Liver (tissue), 9 donors: ENCODE results near the gene ZFP92. TPM values are rescaled to one million over a fixed set of nuclear protein-coding genes. Genes with fewer than 3 reads are reported as not detected.
A peak's percentile ranks its signal among the peaks of the same experiment; 100 is the strongest.

Experiments
- DNase-seq: peaks from one replicate; pipeline ENCODE4 v3.0.0-alpha.2; 2017; ENCODE audit warnings: low spot score
- H3K27ac ChIP-seq, 2 donors: one replicate each; pipeline ENCODE4 v1.7.0; 2013; ENCODE audit warnings: inconsistent platforms in 2 of 2, low read length in 2 of 2, control low read depth in 1 of 2, low read depth in 1 of 2, mild to moderate bottlenecking in 1 of 2
- H3K27me3 ChIP-seq, 4 donors: one replicate each; pipeline versions ENCODE4 v1.6.1 to v1.7.0; 2013; ENCODE audit warnings: low read length in 3 of 4, inconsistent platforms in 1 of 4, mild to moderate bottlenecking in 1 of 4, moderate library complexity in 1 of 4; ENCODE audit not compliant: control insufficient read depth in 4 of 4, insufficient read depth in 4 of 4
- H3K36me3 ChIP-seq, 4 donors: one replicate each; pipeline versions ENCODE4 v1.6.1 to v1.7.0; 2013; ENCODE audit warnings: low read length in 3 of 4, mild to moderate bottlenecking in 3 of 4, low read depth in 1 of 4, moderate library complexity in 1 of 4; ENCODE audit not compliant: control insufficient read depth in 4 of 4, insufficient read depth in 3 of 4
- H3K4me1 ChIP-seq, 4 donors: one replicate each; pipeline versions ENCODE4 v1.6.1 to v1.7.0; 2013; ENCODE audit warnings: low read length in 3 of 4, mild to moderate bottlenecking in 3 of 4, moderate library complexity in 1 of 4; ENCODE audit not compliant: control insufficient read depth in 4 of 4, insufficient read depth in 4 of 4
- H3K4me3 ChIP-seq, 3 donors: one replicate each; pipeline versions ENCODE4 v1.6.1 to v1.7.0; 2013; ENCODE audit warnings: low read length in 3 of 3, control low read depth in 1 of 3, low read depth in 1 of 3, mild to moderate bottlenecking in 1 of 3
- H3K9ac ChIP-seq, 2 donors: one replicate each; pipeline ENCODE4 v1.7.0; 2013; ENCODE audit warnings: low read length in 2 of 2, mild to moderate bottlenecking in 2 of 2, moderate library complexity in 2 of 2, control low read depth in 1 of 2, low read depth in 1 of 2
- H3K9me3 ChIP-seq, 4 donors: one replicate each; pipeline versions ENCODE4 v1.6.1 to v1.7.0; 2013; ENCODE audit warnings: low read length in 3 of 4; ENCODE audit not compliant: control insufficient read depth in 4 of 4
- EGR1 ChIP-seq, 2 donors: IDR thresholded peaks; 2 replicates each; pipeline ENCODE4 v1.6.1; 2016 to 2018; ENCODE audit warnings: antibody characterized with exemption in 2 of 2, low read depth in 2 of 2
- FOXA2 ChIP-seq: IDR thresholded peaks from 2 replicates; pipeline ENCODE4 v1.6.1; 2016; ENCODE audit warnings: antibody characterized with exemption
- GABPA ChIP-seq, 2 donors: IDR thresholded peaks in 1 of 2; conservative IDR thresholded peaks in 1 of 2; 2 replicates each; pipeline ENCODE4 v1.6.1; 2016; ENCODE audit warnings: antibody characterized with exemption in 2 of 2, mild to moderate bottlenecking in 1 of 2, moderate library complexity in 1 of 2
- HNF4A ChIP-seq, 2 donors: conservative IDR thresholded peaks; 2 replicates each; pipeline ENCODE4 v1.6.1; 2016; ENCODE audit warnings: antibody characterized with exemption in 2 of 2, mild to moderate bottlenecking in 2 of 2
- HNF4G ChIP-seq: IDR thresholded peaks from 2 replicates; pipeline ENCODE4 v1.6.1; 2016; ENCODE audit warnings: antibody characterized with exemption
- JUND ChIP-seq, 2 donors: IDR thresholded peaks; 2 replicates each; pipeline ENCODE4 v1.6.1; 2016; ENCODE audit warnings: antibody characterized with exemption in 2 of 2
- NR2F2 ChIP-seq: IDR thresholded peaks from 2 replicates; pipeline ENCODE4 v1.6.1; 2016; ENCODE audit warnings: antibody characterized with exemption
- RAD21 ChIP-seq, 2 donors: IDR thresholded peaks; 2 replicates each; pipeline ENCODE4 v1.6.1; 2016; ENCODE audit warnings: antibody characterized with exemption in 2 of 2, mild to moderate bottlenecking in 2 of 2
- RXRA ChIP-seq, 2 donors: IDR thresholded peaks; 2 replicates each; pipeline ENCODE4 v1.6.1; 2017 to 2018; ENCODE audit warnings: antibody characterized with exemption in 2 of 2, mild to moderate bottlenecking in 1 of 2
- SP1 ChIP-seq: IDR thresholded peaks from 2 replicates; pipeline ENCODE4 v1.6.1; 2018; ENCODE audit warnings: antibody characterized with exemption, mild to moderate bottlenecking
- TAF1 ChIP-seq: conservative IDR thresholded peaks from 2 replicates; pipeline ENCODE4 v1.6.1; 2016; ENCODE audit warnings: antibody characterized with exemption, mild to moderate bottlenecking
- YY1 ChIP-seq: IDR thresholded peaks from 2 replicates; pipeline ENCODE4 v1.6.1; 2016; ENCODE audit warnings: antibody characterized with exemption, mild to moderate bottlenecking
- WGBS: extraction: QIAGEN DNeasy Blood & Tissue Kit; methylation state at CpG from one replicate; pipeline ENCODE4 v1.1.7; 2013; 5-methylcytosine and 5-hydroxymethylcytosine counted together
- polyA plus RNA-seq, 2 donors: library from polyadenylated mRNA; stranded (reverse) in 1 of 2; unstranded in 1 of 2; fragments of 200-250 nt in 1 of 2; fragments of >200 nt in 1 of 2; fragmentation: Nextera tagmentation in 1 of 2; extraction: Ambion mirVana in 1 of 2; gene quantifications; one replicate each; pipeline versions ENCODE4 v1.2.1 to v1.2.3, GENCODE V29; 2013 to 2015
- total RNA-seq, 2 donors: library from RNA; depleted of rRNA; stranded (reverse); fragments of >200 nt; gene quantifications; one replicate each; pipeline ENCODE4 v1.2.3, GENCODE V29; 2014
- TF ChIP-seq, protein P1 (sequence below): IDR thresholded peaks from 2 replicates; pipeline ENCODE4 v1.6.1; 2016; ENCODE audit warnings: antibody characterized with exemption
- TF ChIP-seq, protein P2 (sequence below): IDR thresholded peaks from 2 replicates; pipeline ENCODE4 v1.6.1; 2016; ENCODE audit warnings: antibody characterized with exemption
- TF ChIP-seq, protein P3 (sequence below): IDR thresholded peaks from 2 replicates; pipeline ENCODE4 v1.6.1; 2016; ENCODE audit warnings: antibody characterized with exemption, mild to moderate bottlenecking
- TF ChIP-seq, protein P4 (sequence below): IDR thresholded peaks from 2 replicates; pipeline ENCODE4 v1.6.1; 2016; ENCODE audit warnings: antibody characterized with exemption
- donor health status: healthy.
- donor health status: healthy.
- donor health status: healthy.
- donor health status: healthy.
- donor health status: healthy.

Gene ZFP92
- total and polyA plus RNA-seq, 4 donors = 0.24 to 1.3 (median 0.44) TPM

DNA sequence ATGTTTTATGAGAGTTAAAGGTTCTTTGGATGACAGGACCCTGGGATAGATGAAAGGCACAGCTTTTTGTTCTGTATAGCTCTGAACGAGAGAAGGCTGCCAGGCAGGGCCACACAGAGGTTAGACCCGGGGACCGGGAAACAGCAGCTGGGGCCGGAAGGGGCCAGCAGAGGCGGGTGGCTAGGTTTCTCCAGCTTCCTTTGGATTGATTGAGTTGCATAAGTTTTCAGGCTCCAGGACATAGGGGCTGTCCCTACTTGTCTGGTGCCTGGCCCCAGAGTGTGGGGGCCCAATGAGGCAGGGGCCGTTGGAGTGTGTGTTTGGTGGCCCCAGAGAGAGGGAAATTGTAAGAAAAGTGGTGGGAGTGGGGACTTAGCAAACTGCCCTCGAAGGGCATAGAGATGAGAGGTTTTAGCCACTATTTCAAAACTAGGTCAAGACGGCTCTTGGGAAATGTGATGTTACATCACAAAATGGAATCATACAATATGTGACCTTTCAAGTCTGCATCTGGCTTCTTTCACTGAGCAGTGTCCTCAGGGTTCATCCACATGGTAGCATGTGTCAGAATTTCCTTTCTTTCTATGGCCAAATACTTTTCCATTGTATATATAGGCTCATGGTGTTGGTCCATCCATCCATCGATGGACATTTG, 3.7 kb downstream of the ZFP92 start:
- Histone ChIP-seq H3K9me3 (no peaks in the 10 kb centered on the region), H3K27me3 (no peaks in the 10 kb centered on the region), H3K4me3 (no peak overlapping the region), H3K27ac (no peak overlapping the region), H3K36me3 (no peaks in the 10 kb centered on the region), H3K9ac (no peak overlapping the region), H3K4me1 (peaks cover 4 to 18% (median 10%) of the 10 kb centered on the region in 4 donors)
- no peak for DNase-seq
- TF ChIP-seq HNF4G (no peak), NR2F2 (peak; percentile 55)
- WGBS = 80% methylated on average over 9 of the region's 9 CpGs

DNA sequence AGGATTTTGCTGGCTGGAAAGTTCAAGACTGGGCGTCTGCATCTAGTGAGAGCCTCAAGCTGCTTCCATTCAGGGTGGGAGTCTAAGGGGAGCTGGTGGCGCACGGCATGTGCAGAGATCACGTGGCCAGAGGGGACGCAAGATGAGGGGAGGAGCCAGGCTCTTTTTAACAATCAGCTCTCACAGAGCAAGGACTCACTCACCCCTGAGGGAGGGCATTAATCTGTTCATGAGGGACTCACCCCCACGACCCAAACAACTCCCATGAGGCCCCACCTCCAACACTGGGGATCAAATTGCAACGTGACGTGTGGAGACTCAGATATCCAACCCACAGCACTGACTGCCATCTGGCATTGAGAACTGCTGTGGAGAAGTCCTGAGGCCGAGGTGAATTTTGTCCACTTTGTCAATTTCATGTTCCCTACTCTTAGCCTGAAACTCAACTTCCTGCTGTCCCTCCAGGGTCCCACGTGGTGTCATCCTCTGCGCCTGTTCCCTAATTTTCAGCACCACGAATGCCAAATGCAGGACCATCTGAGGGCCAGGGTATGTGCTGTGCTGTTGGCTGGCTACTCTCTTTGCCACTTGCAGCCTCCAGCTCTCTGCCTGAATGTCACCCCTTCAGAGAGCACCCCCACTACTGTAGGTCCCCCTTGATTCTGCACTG, 5.6 kb downstream of the ZFP92 start:
- TF ChIP-seq, protein P1, sequence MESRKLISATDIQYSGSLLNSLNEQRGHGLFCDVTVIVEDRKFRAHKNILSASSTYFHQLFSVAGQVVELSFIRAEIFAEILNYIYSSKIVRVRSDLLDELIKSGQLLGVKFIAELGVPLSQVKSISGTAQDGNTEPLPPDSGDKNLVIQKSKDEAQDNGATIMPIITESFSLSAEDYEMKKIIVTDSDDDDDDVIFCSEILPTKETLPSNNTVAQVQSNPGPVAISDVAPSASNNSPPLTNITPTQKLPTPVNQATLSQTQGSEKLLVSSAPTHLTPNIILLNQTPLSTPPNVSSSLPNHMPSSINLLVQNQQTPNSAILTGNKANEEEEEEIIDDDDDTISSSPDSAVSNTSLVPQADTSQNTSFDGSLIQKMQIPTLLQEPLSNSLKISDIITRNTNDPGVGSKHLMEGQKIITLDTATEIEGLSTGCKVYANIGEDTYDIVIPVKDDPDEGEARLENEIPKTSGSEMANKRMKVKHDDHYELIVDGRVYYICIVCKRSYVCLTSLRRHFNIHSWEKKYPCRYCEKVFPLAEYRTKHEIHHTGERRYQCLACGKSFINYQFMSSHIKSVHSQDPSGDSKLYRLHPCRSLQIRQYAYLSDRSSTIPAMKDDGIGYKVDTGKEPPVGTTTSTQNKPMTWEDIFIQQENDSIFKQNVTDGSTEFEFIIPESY = no peak
- TF ChIP-seq, protein P2, sequence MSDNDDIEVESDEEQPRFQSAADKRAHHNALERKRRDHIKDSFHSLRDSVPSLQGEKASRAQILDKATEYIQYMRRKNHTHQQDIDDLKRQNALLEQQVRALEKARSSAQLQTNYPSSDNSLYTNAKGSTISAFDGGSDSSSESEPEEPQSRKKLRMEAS = no peak
- Histone ChIP-seq H3K9ac (no peak overlapping the region), H3K4me3 (no peak overlapping the region), H3K4me1 (peaks cover 0 to 3% (median under 1%) of the 10 kb centered on the region in 4 donors), H3K27me3 (no peaks in the 10 kb centered on the region), H3K27ac (no peak overlapping the region), H3K36me3 (no peaks in the 10 kb centered on the region), H3K9me3 (no peaks in the 10 kb centered on the region)
- 75% methylated on average over 12 of the region's 12 CpGs for WGBS
- no peak for DNase-seq

DNA sequence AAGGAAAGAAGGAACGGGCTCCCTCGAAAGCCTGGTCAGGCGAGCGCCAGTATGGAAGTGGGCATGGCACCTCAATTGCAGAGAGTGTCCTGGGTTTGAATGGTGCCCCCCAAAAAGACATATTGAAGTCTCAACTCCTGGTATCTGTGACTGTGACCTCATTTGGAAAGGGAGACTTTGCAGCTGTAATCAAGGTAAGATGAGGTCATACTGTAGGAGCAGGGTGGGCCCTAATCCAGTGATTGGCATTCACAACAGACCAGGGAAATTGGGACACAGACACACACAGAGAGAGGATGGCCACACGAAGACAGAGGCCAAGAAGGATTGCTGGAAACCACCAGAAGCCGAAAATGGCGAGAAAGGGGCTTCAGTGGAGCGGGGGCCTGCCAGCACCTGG, 6.4 kb downstream of the ZFP92 start:
- Histone ChIP-seq H3K9me3 (no peaks in the 10 kb centered on the region), H3K4me1 (no peaks in the 10 kb centered on the region), H3K27ac (no peak overlapping the region), H3K9ac (no peak overlapping the region), H3K36me3 (no peaks in the 10 kb centered on the region), H3K27me3 (no peaks in the 10 kb centered on the region), H3K4me3 (no peak overlapping the region)
- DNase-seq = no peak
- WGBS = 94% methylated on average over 8 of the region's 8 CpGs
- TF ChIP-seq GABPA (IDR thresholded peaks at IDR 0.05 in 1 of 2, conservative IDR thresholded peaks at IDR 0.05 in 1 of 2) (no peak), NR2F2 (no peak), HNF4A (conservative IDR thresholded peaks at IDR 0.05) (no peak), SP1 (no peak), TAF1 (no peak), YY1 (no peak), RXRA (IDR thresholded peaks at IDR 0.05) (no peak), HNF4G (no peak), RAD21 (IDR thresholded peaks at IDR 0.05) (no peak), FOXA2 (no peak), JUND (IDR thresholded peaks at IDR 0.05) (no peak), EGR1 (IDR thresholded peaks at IDR 0.05; ENCODE audit: low read depth in 2 of 2) (no peak)
- TF ChIP-seq, protein P3, sequence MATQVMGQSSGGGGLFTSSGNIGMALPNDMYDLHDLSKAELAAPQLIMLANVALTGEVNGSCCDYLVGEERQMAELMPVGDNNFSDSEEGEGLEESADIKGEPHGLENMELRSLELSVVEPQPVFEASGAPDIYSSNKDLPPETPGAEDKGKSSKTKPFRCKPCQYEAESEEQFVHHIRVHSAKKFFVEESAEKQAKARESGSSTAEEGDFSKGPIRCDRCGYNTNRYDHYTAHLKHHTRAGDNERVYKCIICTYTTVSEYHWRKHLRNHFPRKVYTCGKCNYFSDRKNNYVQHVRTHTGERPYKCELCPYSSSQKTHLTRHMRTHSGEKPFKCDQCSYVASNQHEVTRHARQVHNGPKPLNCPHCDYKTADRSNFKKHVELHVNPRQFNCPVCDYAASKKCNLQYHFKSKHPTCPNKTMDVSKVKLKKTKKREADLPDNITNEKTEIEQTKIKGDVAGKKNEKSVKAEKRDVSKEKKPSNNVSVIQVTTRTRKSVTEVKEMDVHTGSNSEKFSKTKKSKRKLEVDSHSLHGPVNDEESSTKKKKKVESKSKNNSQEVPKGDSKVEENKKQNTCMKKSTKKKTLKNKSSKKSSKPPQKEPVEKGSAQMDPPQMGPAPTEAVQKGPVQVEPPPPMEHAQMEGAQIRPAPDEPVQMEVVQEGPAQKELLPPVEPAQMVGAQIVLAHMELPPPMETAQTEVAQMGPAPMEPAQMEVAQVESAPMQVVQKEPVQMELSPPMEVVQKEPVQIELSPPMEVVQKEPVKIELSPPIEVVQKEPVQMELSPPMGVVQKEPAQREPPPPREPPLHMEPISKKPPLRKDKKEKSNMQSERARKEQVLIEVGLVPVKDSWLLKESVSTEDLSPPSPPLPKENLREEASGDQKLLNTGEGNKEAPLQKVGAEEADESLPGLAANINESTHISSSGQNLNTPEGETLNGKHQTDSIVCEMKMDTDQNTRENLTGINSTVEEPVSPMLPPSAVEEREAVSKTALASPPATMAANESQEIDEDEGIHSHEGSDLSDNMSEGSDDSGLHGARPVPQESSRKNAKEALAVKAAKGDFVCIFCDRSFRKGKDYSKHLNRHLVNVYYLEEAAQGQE = no peak
- TF ChIP-seq, protein P4, sequence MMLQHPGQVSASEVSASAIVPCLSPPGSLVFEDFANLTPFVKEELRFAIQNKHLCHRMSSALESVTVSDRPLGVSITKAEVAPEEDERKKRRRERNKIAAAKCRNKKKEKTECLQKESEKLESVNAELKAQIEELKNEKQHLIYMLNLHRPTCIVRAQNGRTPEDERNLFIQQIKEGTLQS = no peak
- TF ChIP-seq, protein P1 = no peak
- TF ChIP-seq, protein P2 = no peak
